ENCODE results near the gene EARS2.

The EARS2 gene

DNA sequence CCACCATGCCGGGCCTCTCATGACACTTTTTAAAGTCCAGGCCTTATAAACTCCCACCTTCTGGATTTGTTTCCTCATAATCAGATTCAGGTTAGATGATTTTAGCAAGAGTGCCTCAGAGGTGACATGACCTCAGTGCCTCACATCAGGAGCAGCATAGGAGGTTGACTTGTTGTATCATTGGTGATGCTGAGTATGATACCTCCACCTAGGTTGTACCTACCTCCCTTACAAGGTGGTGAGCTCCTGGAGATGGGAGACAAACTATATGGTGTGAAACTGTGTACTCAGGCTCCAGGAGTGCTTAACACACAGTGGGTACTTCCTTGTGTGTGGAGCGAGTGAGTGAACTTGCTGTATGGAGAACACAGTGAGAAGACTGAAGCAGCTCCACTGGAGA, 20.3 kb upstream of the EARS2 start:
- no peak overlapping the region for H2AFZ ChIP-seq (ENCODE audit: low read length)
- H3K27ac ChIP-seq (ENCODE audit: low read length) = no peak overlapping the region
- H4K20me1 ChIP-seq (ENCODE audit: insufficient read depth, low read length) = no peaks in the 10 kb centered on the region
- no peak overlapping the region for H3K4me3 ChIP-seq (ENCODE audit: low read length)
- H3K4me2 ChIP-seq (ENCODE audit: low read depth, low read length) = no peak overlapping the region
- TF ChIP-seq, protein P1, sequence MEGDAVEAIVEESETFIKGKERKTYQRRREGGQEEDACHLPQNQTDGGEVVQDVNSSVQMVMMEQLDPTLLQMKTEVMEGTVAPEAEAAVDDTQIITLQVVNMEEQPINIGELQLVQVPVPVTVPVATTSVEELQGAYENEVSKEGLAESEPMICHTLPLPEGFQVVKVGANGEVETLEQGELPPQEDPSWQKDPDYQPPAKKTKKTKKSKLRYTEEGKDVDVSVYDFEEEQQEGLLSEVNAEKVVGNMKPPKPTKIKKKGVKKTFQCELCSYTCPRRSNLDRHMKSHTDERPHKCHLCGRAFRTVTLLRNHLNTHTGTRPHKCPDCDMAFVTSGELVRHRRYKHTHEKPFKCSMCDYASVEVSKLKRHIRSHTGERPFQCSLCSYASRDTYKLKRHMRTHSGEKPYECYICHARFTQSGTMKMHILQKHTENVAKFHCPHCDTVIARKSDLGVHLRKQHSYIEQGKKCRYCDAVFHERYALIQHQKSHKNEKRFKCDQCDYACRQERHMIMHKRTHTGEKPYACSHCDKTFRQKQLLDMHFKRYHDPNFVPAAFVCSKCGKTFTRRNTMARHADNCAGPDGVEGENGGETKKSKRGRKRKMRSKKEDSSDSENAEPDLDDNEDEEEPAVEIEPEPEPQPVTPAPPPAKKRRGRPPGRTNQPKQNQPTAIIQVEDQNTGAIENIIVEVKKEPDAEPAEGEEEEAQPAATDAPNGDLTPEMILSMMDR (IDR thresholded peaks at IDR 0.05; ENCODE audit: low read length) = no peak
- no peak for TF ChIP-seq EZH2phosphoT487 (IDR thresholded peaks at IDR 0.05; ENCODE audit: low read length)
- no peak for TF ChIP-seq EZH2 (optimal IDR thresholded peaks at IDR 0.05; ENCODE audit: low read depth, low read length)
- no peak for DNase-seq
- peaks cover 11% of the 10 kb centered on the region; the same call in 1 of the 2 replicates for H3K36me3 ChIP-seq (replicated peaks; ENCODE audit: insufficient read depth, low read length)
- no peak overlapping the region for H3K9ac ChIP-seq (ENCODE audit: low read length)
- no peaks in the 10 kb centered on the region for H3K9me3 ChIP-seq (replicated peaks; ENCODE audit: insufficient read depth, low read length)
- H3K79me2 ChIP-seq (ENCODE audit: low read length) = no peaks in the 10 kb centered on the region
- H3F3A ChIP-seq (ENCODE audit: insufficient read depth, low read length) = no peaks in the 10 kb centered on the region
- no peaks in the 10 kb centered on the region for H3K27me3 ChIP-seq (replicated peaks; ENCODE audit: insufficient read depth, low read length)
- no peaks in the 10 kb centered on the region for H3K4me1 ChIP-seq (ENCODE audit: low read length)
- no peaks in the 10 kb centered on the region for H3K9me2 ChIP-seq (replicated peaks; ENCODE audit: insufficient read depth, low read length)

GRCh38 chr16:23575834-23576233, 18.7 kb upstream of the EARS2 start:
- H4K20me1 ChIP-seq (ENCODE audit: insufficient read depth, low read length) = no peaks in the 10 kb centered on the region
- H2AFZ ChIP-seq (ENCODE audit: low read length) = no peak overlapping the region
- no peak for DNase-seq
- no peaks in the 10 kb centered on the region for H3K79me2 ChIP-seq (ENCODE audit: low read length)
- no peak overlapping the region for H3K27ac ChIP-seq (ENCODE audit: low read length)
- no peaks in the 10 kb centered on the region for H3F3A ChIP-seq (ENCODE audit: insufficient read depth, low read length)
- no peak overlapping the region for H3K4me2 ChIP-seq (ENCODE audit: low read depth, low read length)
- no peaks in the 10 kb centered on the region for H3K9me2 ChIP-seq (replicated peaks; ENCODE audit: insufficient read depth, low read length)
- H3K9ac ChIP-seq (ENCODE audit: low read length) = no peak overlapping the region
- no peaks in the 10 kb centered on the region for H3K9me3 ChIP-seq (replicated peaks; ENCODE audit: insufficient read depth, low read length)
- no peak overlapping the region for H3K4me3 ChIP-seq (ENCODE audit: low read length)
- no peaks in the 10 kb centered on the region; the same call in 1 of the 2 replicates for H3K36me3 ChIP-seq (replicated peaks; ENCODE audit: insufficient read depth, low read length)
- TF ChIP-seq, protein P1 (IDR thresholded peaks at IDR 0.05; ENCODE audit: low read length) = no peak
- TF ChIP-seq EZH2 (optimal IDR thresholded peaks at IDR 0.05; ENCODE audit: low read depth, low read length) (no peak), EZH2phosphoT487 (IDR thresholded peaks at IDR 0.05; ENCODE audit: low read length) (no peak)
- H3K27me3 ChIP-seq (replicated peaks; ENCODE audit: insufficient read depth, low read length) = no peaks in the 10 kb centered on the region
- H3K4me1 ChIP-seq (ENCODE audit: low read length) = no peaks in the 10 kb centered on the region

DNA sequence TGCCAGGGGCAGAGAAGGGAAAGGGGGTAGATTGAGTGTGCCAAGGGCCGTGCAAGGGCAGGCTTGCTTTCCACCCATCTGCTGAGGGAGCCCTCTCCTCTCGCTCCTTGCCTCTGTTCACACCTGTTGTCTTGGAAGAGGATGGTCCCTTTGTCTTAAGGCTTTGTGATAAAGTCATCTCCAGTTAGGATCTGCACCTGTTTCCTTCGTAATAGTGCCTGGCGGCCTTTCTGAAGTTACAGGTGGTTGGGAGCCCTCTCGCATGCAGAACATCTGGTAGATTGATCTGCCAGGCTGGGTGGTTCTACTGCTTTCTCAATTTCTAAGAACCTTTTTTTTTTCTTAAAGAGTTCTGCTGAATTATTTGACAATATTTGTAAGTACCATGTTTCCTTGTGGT, 16.7 kb upstream of the EARS2 start:
- no peaks in the 10 kb centered on the region for H3K27me3 ChIP-seq (replicated peaks; ENCODE audit: insufficient read depth, low read length)
- no peaks in the 10 kb centered on the region; the same call in 1 of the 2 replicates for H3K36me3 ChIP-seq (replicated peaks; ENCODE audit: insufficient read depth, low read length)
- no peaks in the 10 kb centered on the region; the same call in 1 of the 2 replicates for H4K20me1 ChIP-seq (ENCODE audit: insufficient read depth, low read length)
- H3K4me1 ChIP-seq (ENCODE audit: low read length) = no peaks in the 10 kb centered on the region
- DNase-seq = no peak
- TF ChIP-seq EZH2phosphoT487 (IDR thresholded peaks at IDR 0.05; ENCODE audit: low read length) = no peak
- TF ChIP-seq, protein P1 (IDR thresholded peaks at IDR 0.05; ENCODE audit: low read length) = no peak
- TF ChIP-seq EZH2 (optimal IDR thresholded peaks at IDR 0.05; ENCODE audit: low read depth, low read length) = no peak
- H3K9me2 ChIP-seq (replicated peaks; ENCODE audit: insufficient read depth, low read length) = no peaks in the 10 kb centered on the region
- H3K79me2 ChIP-seq (ENCODE audit: low read length) = no peaks in the 10 kb centered on the region
- H2AFZ ChIP-seq (ENCODE audit: low read length) = no peak overlapping the region
- H3K4me3 ChIP-seq (ENCODE audit: low read length) = no peak overlapping the region
- H3K9me3 ChIP-seq (replicated peaks; ENCODE audit: insufficient read depth, low read length) = no peaks in the 10 kb centered on the region
- H3K4me2 ChIP-seq (ENCODE audit: low read depth, low read length) = no peak overlapping the region
- H3K9ac ChIP-seq (ENCODE audit: low read length) = no peak overlapping the region
- H3F3A ChIP-seq (ENCODE audit: insufficient read depth, low read length) = no peaks in the 10 kb centered on the region
- no peak overlapping the region for H3K27ac ChIP-seq (ENCODE audit: low read length)
